Osteoblast (primary cell): ENCODE data around the gene STH. TPM values are rescaled to one million over a fixed set of nuclear protein-coding genes. Genes with fewer than 3 reads are reported as not detected.

Experiments used
- DNase-seq: peaks from one replicate; pipeline ENCODE4 v3.0.0; 2011; ENCODE audit warnings: low spot score, mixed read lengths; ENCODE audit not compliant: insufficient read length; ENCODE audit errors: missing footprints
- H2AFZ ChIP-seq: 2 replicates; pipeline ENCODE4 v1.6.0; 2011; ENCODE audit warnings: mild to moderate bottlenecking, low read length
- H3K27ac ChIP-seq: 2 replicates; pipeline ENCODE4 v1.5.1; 2011; ENCODE audit warnings: mild to moderate bottlenecking, low read depth, low read length, moderate library complexity
- H3K27me3 ChIP-seq: 2 replicates; pipeline ENCODE4 v1.6.0; 2012; ENCODE audit warnings: mild to moderate bottlenecking, control low read depth, inconsistent platforms, low read length, moderate library complexity; ENCODE audit not compliant: insufficient read depth
- H3K36me3 ChIP-seq: 2 replicates; pipeline ENCODE4 v1.5.1; 2011; ENCODE audit warnings: mild to moderate bottlenecking, low read length, control low read depth, moderate library complexity; ENCODE audit not compliant: insufficient read depth
- H3K4me1 ChIP-seq: 2 replicates; pipeline ENCODE4 v1.5.1; 2011; ENCODE audit warnings: mild to moderate bottlenecking, low read length, control low read depth, moderate library complexity; ENCODE audit not compliant: insufficient read depth
- H3K4me2 ChIP-seq: 2 replicates; pipeline ENCODE4 v1.6.0; 2011; ENCODE audit warnings: mild to moderate bottlenecking, low read length; ENCODE audit not compliant: insufficient read depth
- H3K4me3 ChIP-seq: fragments of 200-600 bp; sonication (generic); 3 replicates; pipeline ENCODE4 v1.5.1; 2012; ENCODE audit warnings: mild to moderate bottlenecking, low read length, inconsistent platforms; ENCODE audit not compliant: insufficient read depth
- H3K79me2 ChIP-seq: 2 replicates; pipeline ENCODE4 v1.6.0; 2012; ENCODE audit warnings: mild to moderate bottlenecking, low read length, control low read depth, inconsistent platforms; ENCODE audit not compliant: insufficient read depth
- H3K9me3 ChIP-seq: 2 replicates; pipeline ENCODE4 v1.5.1; 2011; ENCODE audit warnings: low read depth, low read length, control low read depth
- H4K20me1 ChIP-seq: 2 replicates; pipeline ENCODE4 v1.6.0; 2012; ENCODE audit warnings: mild to moderate bottlenecking, low read length, control low read depth; ENCODE audit not compliant: insufficient read depth
- CTCF ChIP-seq: IDR thresholded peaks from 2 replicates; pipeline ENCODE4 v1.5.1; 2011; ENCODE audit warnings: mild to moderate bottlenecking, low read depth, low read length, moderate library complexity; ENCODE audit errors: extremely low read depth
- total RNA-seq: library from RNA; depleted of rRNA; stranded (reverse); fragments of >200 nt; gene quantifications from 2 replicates; pipeline ENCODE4 v1.2.3, GENCODE V29; 2012

Gene STH
- total RNA-seq, 1 donor: not detected

DNA sequence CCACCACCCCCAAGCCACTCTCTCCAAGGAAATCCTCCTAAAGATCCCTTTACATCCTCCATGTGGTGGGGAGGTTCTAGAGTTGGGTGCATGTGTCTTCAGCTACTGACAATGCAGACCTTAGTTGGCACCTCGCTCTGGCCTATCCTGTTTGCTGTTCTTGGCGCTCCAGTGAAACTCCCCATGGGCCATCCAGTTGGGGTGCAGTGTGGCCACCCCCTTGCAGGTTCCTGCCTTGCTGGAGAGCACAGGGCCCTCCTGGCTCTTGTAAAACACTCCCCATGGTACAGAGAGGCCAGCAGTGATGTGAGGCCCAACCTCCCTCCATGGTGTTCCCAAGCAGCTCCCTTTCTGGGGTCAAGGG lies 22.7 kb upstream of the STH start:
- Histone ChIP-seq H3K9me3 (no peaks in the 10 kb centered on the region), H3K4me2 (no peak overlapping the region), H2AFZ (no peak overlapping the region), H3K4me1 (no peaks in the 10 kb centered on the region), H3K27ac (no peak overlapping the region), H4K20me1 (no peaks in the 10 kb centered on the region), H3K27me3 (peaks cover 13% of the 10 kb centered on the region), H3K36me3 (no peaks in the 10 kb centered on the region), H3K79me2 (no peaks in the 10 kb centered on the region), H3K4me3 (no peak overlapping the region)
- DNase-seq: no peak
- no peak for TF ChIP-seq CTCF

DNA sequence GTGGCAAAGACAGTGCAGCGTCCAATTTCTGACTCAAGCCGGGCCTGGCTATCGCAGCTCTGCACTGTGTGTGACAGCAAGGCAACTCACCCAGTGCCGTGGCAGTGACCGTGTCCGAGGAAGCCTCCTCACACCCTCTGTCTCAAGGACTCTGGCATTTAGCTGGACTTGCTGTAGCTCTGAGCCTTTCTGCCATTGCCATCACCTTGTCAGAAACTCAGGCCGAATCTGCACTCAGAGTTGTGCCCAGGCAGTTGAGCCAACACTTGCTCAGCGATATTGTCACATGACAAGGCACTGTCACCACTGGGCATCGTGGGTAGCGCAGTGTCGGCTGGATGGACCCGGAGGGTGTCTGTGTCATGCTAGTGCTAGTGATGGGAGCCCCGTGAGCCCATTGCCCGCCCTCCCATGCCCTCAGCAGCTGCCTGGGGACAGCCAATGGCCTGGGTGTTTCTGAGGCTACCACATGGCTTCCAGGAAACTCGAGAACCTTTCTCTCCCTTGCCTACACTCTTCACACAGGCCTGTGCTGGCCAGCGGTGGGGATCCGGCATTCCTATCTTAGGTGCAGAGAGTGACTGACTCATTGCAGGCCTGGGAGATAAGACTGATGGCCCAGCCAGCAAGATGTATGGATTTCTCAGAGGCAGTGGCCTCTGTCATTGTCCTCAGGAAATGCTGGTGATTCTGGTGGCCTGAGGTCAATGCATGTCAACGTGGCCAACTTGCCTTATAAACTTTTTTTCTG lies 22.1 kb upstream of the STH start:
- Histone ChIP-seq H4K20me1 (no peaks in the 10 kb centered on the region), H3K27ac (no peak overlapping the region), H3K4me3 (no peak overlapping the region), H3K79me2 (no peaks in the 10 kb centered on the region), H3K4me1 (no peaks in the 10 kb centered on the region), H3K27me3 (peaks cover 14% of the 10 kb centered on the region), H3K36me3 (no peaks in the 10 kb centered on the region), H2AFZ (no peak overlapping the region), H3K4me2 (no peak overlapping the region), H3K9me3 (no peaks in the 10 kb centered on the region)
- DNase-seq: peak; percentile 26
- no peak for TF ChIP-seq CTCF

GRCh38 chr17:45977506-45977824 lies 21.6 kb upstream of the STH start:
- Histone ChIP-seq H3K4me1 (no peaks in the 10 kb centered on the region), H2AFZ (no peak overlapping the region), H3K4me2 (no peak overlapping the region), H3K27me3 (peaks cover 10% of the 10 kb centered on the region), H4K20me1 (no peaks in the 10 kb centered on the region), H3K79me2 (no peaks in the 10 kb centered on the region), H3K36me3 (no peaks in the 10 kb centered on the region), H3K4me3 (no peak overlapping the region), H3K9me3 (no peaks in the 10 kb centered on the region), H3K27ac (no peak overlapping the region)
- peak; percentile 60 for DNase-seq
- TF ChIP-seq CTCF: no peak

DNA sequence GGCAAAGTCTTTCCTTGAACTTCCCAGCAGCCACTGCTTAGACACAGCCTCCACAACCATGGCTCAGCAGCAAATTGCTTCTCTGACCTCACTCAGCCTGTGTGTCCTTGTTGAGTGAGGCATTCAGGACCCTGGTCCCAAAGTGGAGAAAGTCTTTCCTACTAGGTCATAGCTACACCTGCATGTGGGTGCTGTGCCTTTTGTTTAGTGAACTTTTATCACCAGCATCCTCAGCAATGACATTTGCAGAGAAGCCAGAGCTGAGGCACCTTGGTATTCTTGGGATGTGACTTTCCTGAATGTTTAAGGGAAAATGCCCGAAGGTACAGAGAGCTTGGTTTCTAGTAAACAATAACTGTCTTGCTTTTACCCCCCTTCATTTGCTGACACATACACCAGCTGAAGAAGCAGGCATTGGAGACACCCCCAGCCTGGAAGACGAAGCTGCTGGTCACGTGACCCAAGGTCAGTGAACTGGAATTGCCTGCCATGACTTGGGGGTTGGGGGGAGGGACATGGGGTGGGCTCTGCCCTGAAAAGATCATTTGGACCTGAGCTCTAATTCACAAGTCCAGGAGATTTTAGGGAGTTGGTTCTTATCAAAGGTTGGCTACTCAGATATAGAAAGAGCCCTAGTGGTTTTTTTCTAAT lies 20.9 kb upstream of the STH start:
- DNase-seq: peak; percentile 30
- no peaks in the 10 kb centered on the region for H3K79me2 ChIP-seq
- no peak overlapping the region for H3K27ac ChIP-seq
- H3K9me3 ChIP-seq: no peaks in the 10 kb centered on the region
- H3K4me1 ChIP-seq: no peaks in the 10 kb centered on the region
- no peak overlapping the region for H3K4me2 ChIP-seq
- TF ChIP-seq CTCF: no peak
- no peaks in the 10 kb centered on the region for H4K20me1 ChIP-seq
- H3K27me3 ChIP-seq: peaks cover 7% of the 10 kb centered on the region
- no peak overlapping the region for H3K4me3 ChIP-seq
- no peak overlapping the region for H2AFZ ChIP-seq
- H3K36me3 ChIP-seq: no peaks in the 10 kb centered on the region
